GM23338 (cell line): ENCODE data around the gene UIMC1. TPM values are rescaled to one million over a fixed set of nuclear protein-coding genes. Genes with fewer than 3 reads are reported as not detected.
A peak's percentile ranks its signal among the peaks of the same experiment; 100 is the strongest.

Source experiments
- ATAC-seq: fragments of 200-7000 bp; cut with Tn5 transposase; 3 replicates; pipeline ENCODE4 v1.9.1; 2020
- DNase-seq: peaks from one replicate; pipeline ENCODE4 v3.0.0-alpha.2; 2015; ENCODE audit warnings: low spot score
- H2AFZ ChIP-seq: fragments of 200-600 bp; sonication (generic); 2 replicates; pipeline ENCODE4 v1.8.0; 2016; ENCODE audit warnings: antibody characterized with exemption, mild to moderate bottlenecking, moderate library complexity
- H3F3A ChIP-seq: fragments of 200-600 bp; sonication (generic); replicated peaks from 2 replicates; pipeline ENCODE4 v1.8.0; 2017; ENCODE audit warnings: antibody characterized with exemption, mixed run types, low read depth
- H3K27ac ChIP-seq: fragments of 200-600 bp; sonication (generic); 2 replicates; pipeline ENCODE4 v1.6.1; 2016; ENCODE audit warnings: low read depth
- H3K27me3 ChIP-seq: fragments of 200-600 bp; sonication (generic); 2 replicates; pipeline ENCODE4 v1.8.0; 2016; ENCODE audit warnings: mild to moderate bottlenecking, mixed run types, moderate library complexity; ENCODE audit not compliant: insufficient read depth
- H3K36me3 ChIP-seq: fragments of 200-600 bp; sonication (generic); 2 replicates; pipeline ENCODE4 v1.8.0; 2016; ENCODE audit warnings: mild to moderate bottlenecking; ENCODE audit not compliant: insufficient read depth
- H3K4me1 ChIP-seq: fragments of 200-600 bp; sonication (generic); 2 replicates; pipeline ENCODE4 v1.8.0; 2016; ENCODE audit warnings: mild to moderate bottlenecking, moderate library complexity; ENCODE audit not compliant: insufficient read depth
- H3K4me2 ChIP-seq: fragments of 200-600 bp; sonication (generic); 2 replicates; pipeline ENCODE4 v1.7.1; 2017; ENCODE audit warnings: mixed run types
- H3K4me3 ChIP-seq: fragments of 200-600 bp; sonication (generic); 2 replicates; pipeline ENCODE4 v1.6.1; 2016; ENCODE audit warnings: mixed run types
- H3K79me2 ChIP-seq: fragments of 200-600 bp; sonication (generic); replicated peaks from 2 replicates; pipeline ENCODE4 v1.8.0; 2017; ENCODE audit warnings: mild to moderate bottlenecking; ENCODE audit not compliant: insufficient read depth
- H3K9me2 ChIP-seq: fragments of 200-600 bp; sonication (generic); 2 replicates; pipeline ENCODE4 v1.8.0; 2017; ENCODE audit not compliant: insufficient read depth
- H4K20me1 ChIP-seq: fragments of 200-600 bp; sonication (generic); replicated peaks from 2 replicates; pipeline ENCODE4 v1.8.0; 2017; ENCODE audit warnings: mild to moderate bottlenecking; ENCODE audit not compliant: insufficient read depth
- H3K27ac Mint-ChIP-seq: 2 replicates; pipeline ENCODE4 v1.8.0; 2020; ENCODE audit warnings: inconsistent platforms, mild to moderate bottlenecking, moderate library complexity, mixed read lengths
- H3K27me3 Mint-ChIP-seq: 3 replicates; pipeline ENCODE4 v1.8.0; 2022; ENCODE audit warnings: low read depth, mild to moderate bottlenecking, moderate library complexity, mixed read lengths, inconsistent platforms; ENCODE audit not compliant: insufficient read depth, poor library complexity
- H3K36me3 Mint-ChIP-seq: 3 replicates; pipeline ENCODE4 v1.8.0; 2021; ENCODE audit warnings: low read depth, mild to moderate bottlenecking, inconsistent platforms, moderate library complexity, mixed read lengths
- H3K4me1 Mint-ChIP-seq: 3 replicates; pipeline ENCODE4 v1.8.0; 2020; ENCODE audit warnings: mild to moderate bottlenecking, inconsistent platforms, mixed read lengths
- H3K4me3 Mint-ChIP-seq: 3 replicates; pipeline ENCODE4 v1.8.0; 2021; ENCODE audit warnings: moderate library complexity, mild to moderate bottlenecking, inconsistent platforms, mixed read lengths
- H3K9me3 Mint-ChIP-seq: 3 replicates; pipeline ENCODE4 v1.8.0; 2020; ENCODE audit warnings: moderate library complexity, mild to moderate bottlenecking, inconsistent platforms, mixed read lengths
- CREB1 ChIP-seq: fragments of 250-450 bp; sonication (Bioruptor Pico); IDR thresholded peaks from 2 replicates; pipeline ENCODE4 v1.5.0; 2020; ENCODE audit warnings: low read depth, mild to moderate bottlenecking, moderate library complexity
- EZH2phosphoT487 ChIP-seq: fragments of 200-600 bp; sonication (generic); IDR thresholded peaks from one replicate; pipeline ENCODE4 v1.8.1; 2018; ENCODE audit warnings: antibody characterized with exemption; ENCODE audit not compliant: unreplicated experiment
- JUNB ChIP-seq: IDR thresholded peaks from one replicate; pipeline ENCODE4 v1.6.1; 2016; ENCODE audit warnings: antibody characterized with exemption; ENCODE audit not compliant: unreplicated experiment
- NANOG ChIP-seq: IDR thresholded peaks from 2 replicates; pipeline ENCODE4 v1.6.1; 2016; ENCODE audit warnings: antibody characterized with exemption, borderline replicate concordance
- POLR2AphosphoS5 ChIP-seq: IDR thresholded peaks from 2 replicates; pipeline ENCODE4 v1.6.1; 2016; ENCODE audit warnings: antibody characterized with exemption, low read depth
- REST ChIP-seq: IDR thresholded peaks from one replicate; pipeline ENCODE4 v1.6.1; 2018; ENCODE audit warnings: antibody characterized with exemption; ENCODE audit not compliant: unreplicated experiment
- ZNF114 ChIP-seq: fragments of 250-450 bp; sonication (Bioruptor Pico); IDR thresholded peaks from 2 replicates; pipeline ENCODE4 v1.5.0; 2020; ENCODE audit warnings: mild to moderate bottlenecking, moderate library complexity
- ZNF331 ChIP-seq: fragments of 250-450 bp; sonication (Bioruptor Pico); IDR thresholded peaks from 2 replicates; pipeline ENCODE4 v1.5.0; 2020; ENCODE audit warnings: low read depth, mild to moderate bottlenecking, moderate library complexity
- polyA plus RNA-seq: library from polyadenylated mRNA; unstranded; fragments of >200 nt; fragmentation: Nextera tagmentation; extraction: Ambion mirVana; gene quantifications from 2 replicates; pipeline ENCODE4 v1.2.1, GENCODE V29; 2016
- total RNA-seq: library from RNA; depleted of rRNA; stranded (reverse); fragments of >200 nt; shearing (Covaris generic); gene quantifications from 2 replicates; pipeline ENCODE4 v1.2.3, GENCODE V29; 2014
- TF ChIP-seq, protein P1 (sequence below), 2 experiments: fragments of 200-600 bp in 1 of 2; sonication (generic) in 1 of 2; conservative IDR thresholded peaks; 2 replicates each; pipeline versions ENCODE4 v1.5.1 to v1.6.1; 2016 to 2017; ENCODE audit warnings: antibody characterized with exemption in 2 of 2, low read depth in 2 of 2, mild to moderate bottlenecking in 2 of 2, moderate library complexity in 1 of 2
- TF ChIP-seq, protein P2 (sequence below): IDR thresholded peaks from 2 replicates; pipeline ENCODE4 v1.6.1; 2016; ENCODE audit warnings: antibody characterized with exemption

The UIMC1 gene
- total and polyA plus RNA-seq, 2 experiments from 2014 or later: 36.4 to 40.1 TPM

DNA sequence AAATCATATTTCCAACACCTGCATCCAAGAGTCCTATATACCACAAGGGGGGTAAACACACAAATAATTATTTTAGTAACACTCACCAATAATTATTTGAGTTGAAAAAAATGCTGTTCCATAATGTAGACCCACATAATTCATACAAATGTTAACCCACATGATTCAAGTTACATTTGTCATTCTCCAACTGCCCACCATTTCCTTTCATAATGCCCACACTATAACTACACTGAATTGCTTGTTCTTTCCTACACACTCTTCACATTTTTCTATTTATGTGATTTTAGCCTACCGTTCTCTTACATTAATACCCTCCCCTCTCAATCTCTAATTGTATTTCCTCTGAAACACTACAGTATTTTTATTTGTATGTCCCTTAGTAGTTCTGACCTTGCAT, 71.6 kb downstream of the UIMC1 start (continued):
- TF ChIP-seq NANOG: no peak

- Histone ChIP-seq H3K4me1 (no peaks in the 10 kb centered on the region), H4K20me1 (no peaks in the 10 kb centered on the region), H3K36me3 (peaks cover 8% of the 10 kb centered on the region; the same call in 1 of the 2 replicates), H3K9me2 (no peaks in the 10 kb centered on the region), H3K79me2 (no peaks in the 10 kb centered on the region), H2AFZ (no peak overlapping the region), H3K27me3 (no peaks in the 10 kb centered on the region), H3K4me2 (no peak overlapping the region), H3F3A (no peaks in the 10 kb centered on the region), H3K27ac (no peak overlapping the region), H3K4me3 (no peak overlapping the region)
- DNase-seq (no peak), ATAC-seq (no peak)
- H3K4me3 Mint-ChIP-seq: no peak overlapping the region
- no peaks in the 10 kb centered on the region for H3K9me3 Mint-ChIP-seq
- H3K27me3 Mint-ChIP-seq: peaks cover 6% of the 10 kb centered on the region
- H3K27ac Mint-ChIP-seq: 0 out of 2 replicates have a peak overlapping the region, but pooled peaks have one; percentile 30
- no peaks in the 10 kb centered on the region for H3K4me1 Mint-ChIP-seq
- TF ChIP-seq REST: no peak
- TF ChIP-seq EZH2phosphoT487: peak; percentile 46
- peaks cover 23% of the 10 kb centered on the region for H3K36me3 Mint-ChIP-seq
These were observed 72.2 kb downstream of the UIMC1 start for GRCh38 chr5:176934309-176934930.

DNA sequence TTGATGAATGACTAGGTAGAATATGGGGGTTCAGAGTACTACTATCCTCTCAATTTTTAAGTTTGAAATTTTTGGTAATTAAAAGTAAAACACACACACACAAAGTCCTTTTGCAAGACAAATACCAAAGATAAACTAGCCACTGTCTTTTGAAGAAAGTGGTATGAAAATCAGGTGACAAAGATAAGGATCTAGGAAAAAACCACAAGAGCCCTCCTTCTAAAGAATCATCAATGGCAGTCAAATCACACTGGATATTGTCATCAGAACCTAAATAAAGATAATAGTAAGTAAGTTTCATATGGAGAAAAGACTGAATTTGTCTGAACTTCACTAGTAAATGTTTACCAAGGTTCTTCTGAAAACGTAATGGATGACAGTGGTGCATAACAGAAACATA, 76.9 kb downstream of the UIMC1 start:
- Histone ChIP-seq H3K27ac (no peak overlapping the region), H3K79me2 (no peaks in the 10 kb centered on the region), H3K4me2 (no peak overlapping the region), H3F3A (no peaks in the 10 kb centered on the region), H3K9me2 (no peaks in the 10 kb centered on the region), H3K4me3 (no peak overlapping the region), H3K36me3 (no peaks in the 10 kb centered on the region; the same call in 1 of the 2 replicates), H3K27me3 (no peaks in the 10 kb centered on the region), H3K4me1 (no peaks in the 10 kb centered on the region), H2AFZ (no peak overlapping the region), H4K20me1 (peaks cover 6% of the 10 kb centered on the region; the same call in 1 of the 2 replicates)
- H3K27me3 Mint-ChIP-seq: peaks cover 6% of the 10 kb centered on the region
- peaks cover 25% of the 10 kb centered on the region for H3K36me3 Mint-ChIP-seq
- no peak for DNase-seq
- ATAC-seq: no peak
- H3K4me1 Mint-ChIP-seq: no peaks in the 10 kb centered on the region
- H3K4me3 Mint-ChIP-seq: no peak overlapping the region
- H3K27ac Mint-ChIP-seq: no peak overlapping the region
- no peaks in the 10 kb centered on the region for H3K9me3 Mint-ChIP-seq
- TF ChIP-seq CREB1 (CRISPR knock-in tag) (no peak), POLR2AphosphoS5 (no peak), JUNB (no peak), ZNF114 (no peak), NANOG (no peak), ZNF331 (no peak), REST (no peak), EZH2phosphoT487 (no peak)
- TF ChIP-seq, protein P1, sequence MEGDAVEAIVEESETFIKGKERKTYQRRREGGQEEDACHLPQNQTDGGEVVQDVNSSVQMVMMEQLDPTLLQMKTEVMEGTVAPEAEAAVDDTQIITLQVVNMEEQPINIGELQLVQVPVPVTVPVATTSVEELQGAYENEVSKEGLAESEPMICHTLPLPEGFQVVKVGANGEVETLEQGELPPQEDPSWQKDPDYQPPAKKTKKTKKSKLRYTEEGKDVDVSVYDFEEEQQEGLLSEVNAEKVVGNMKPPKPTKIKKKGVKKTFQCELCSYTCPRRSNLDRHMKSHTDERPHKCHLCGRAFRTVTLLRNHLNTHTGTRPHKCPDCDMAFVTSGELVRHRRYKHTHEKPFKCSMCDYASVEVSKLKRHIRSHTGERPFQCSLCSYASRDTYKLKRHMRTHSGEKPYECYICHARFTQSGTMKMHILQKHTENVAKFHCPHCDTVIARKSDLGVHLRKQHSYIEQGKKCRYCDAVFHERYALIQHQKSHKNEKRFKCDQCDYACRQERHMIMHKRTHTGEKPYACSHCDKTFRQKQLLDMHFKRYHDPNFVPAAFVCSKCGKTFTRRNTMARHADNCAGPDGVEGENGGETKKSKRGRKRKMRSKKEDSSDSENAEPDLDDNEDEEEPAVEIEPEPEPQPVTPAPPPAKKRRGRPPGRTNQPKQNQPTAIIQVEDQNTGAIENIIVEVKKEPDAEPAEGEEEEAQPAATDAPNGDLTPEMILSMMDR (conservative IDR thresholded peaks at IDR 0.05; ENCODE audit: low read depth in 2 of 2): no peak
- TF ChIP-seq, protein P2, sequence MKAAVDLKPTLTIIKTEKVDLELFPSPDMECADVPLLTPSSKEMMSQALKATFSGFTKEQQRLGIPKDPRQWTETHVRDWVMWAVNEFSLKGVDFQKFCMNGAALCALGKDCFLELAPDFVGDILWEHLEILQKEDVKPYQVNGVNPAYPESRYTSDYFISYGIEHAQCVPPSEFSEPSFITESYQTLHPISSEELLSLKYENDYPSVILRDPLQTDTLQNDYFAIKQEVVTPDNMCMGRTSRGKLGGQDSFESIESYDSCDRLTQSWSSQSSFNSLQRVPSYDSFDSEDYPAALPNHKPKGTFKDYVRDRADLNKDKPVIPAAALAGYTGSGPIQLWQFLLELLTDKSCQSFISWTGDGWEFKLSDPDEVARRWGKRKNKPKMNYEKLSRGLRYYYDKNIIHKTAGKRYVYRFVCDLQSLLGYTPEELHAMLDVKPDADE: no peak
